Cardiac septum (tissue), 1 donor: ENCODE measurements around the gene MRPL52. TPM values are rescaled to one million over a fixed set of nuclear protein-coding genes. Genes with fewer than 3 reads are reported as not detected.
"Not testable (repeated sequence)": the region's sequence is repeated elsewhere in the genome, so short reads cannot be mapped to it uniquely, and the experiment has no call there.

ENCODE experiments used
- DNase-seq: peaks from one replicate; pipeline ENCODE4 v3.0.0-alpha.2; 2020; ENCODE audit warnings: low spot score
- intact Hi-C: fragments of 100-400 bp; cut with DNase I; formaldehyde crosslinking; loops from one replicate; pipeline ENCODE4 v1.14.0; 2022
- total RNA-seq: library from RNA; stranded (reverse); fragmentation: NEBNext Ultra II Directional; extraction: Animal tissue kit (Norgen Biotek cat#: 25700); gene quantifications from one replicate; pipeline ENCODE4 v1.2.1, GENCODE V29; 2021
- donor health status: DM: no; HTN: no; CAD: no.

Gene MRPL52
- total RNA-seq, 1 donor from 2014 or later = 96.7 TPM

- intact Hi-C loops = no loop called here
- no peak for DNase-seq
Observed at GRCh38 chr14:22807432-22808087, 22.1 kb upstream of the MRPL52 start.

GRCh38 chr14:22808388-22809209 is 21.1 kb upstream of the MRPL52 start:
- intact Hi-C loops = no loop called here

DNA sequence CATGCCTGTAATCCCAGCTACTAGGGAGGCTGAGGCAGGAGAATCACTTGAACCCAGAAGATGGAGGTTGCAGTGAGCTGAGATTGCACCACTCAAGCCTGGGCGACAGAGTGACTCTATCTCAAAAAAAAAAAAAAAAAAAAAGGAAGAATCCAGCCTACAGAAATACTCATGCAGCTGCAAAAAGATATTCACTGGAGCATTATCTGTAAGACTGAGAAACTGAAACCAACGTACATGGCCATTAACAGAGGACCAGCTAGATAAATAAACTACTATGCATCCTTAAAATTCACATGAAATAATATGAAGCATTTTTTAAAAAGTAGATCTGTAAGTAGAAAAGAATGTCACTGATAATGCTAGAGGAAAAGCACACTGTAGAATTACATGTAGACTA is 18.0 kb upstream of the MRPL52 start:
- intact Hi-C loops = no loop called here
- no peak for DNase-seq

More at GRCh38 chr14:22808388-22809209, 21.1 kb upstream of the MRPL52 start:
- DNase-seq = no peak

DNA sequence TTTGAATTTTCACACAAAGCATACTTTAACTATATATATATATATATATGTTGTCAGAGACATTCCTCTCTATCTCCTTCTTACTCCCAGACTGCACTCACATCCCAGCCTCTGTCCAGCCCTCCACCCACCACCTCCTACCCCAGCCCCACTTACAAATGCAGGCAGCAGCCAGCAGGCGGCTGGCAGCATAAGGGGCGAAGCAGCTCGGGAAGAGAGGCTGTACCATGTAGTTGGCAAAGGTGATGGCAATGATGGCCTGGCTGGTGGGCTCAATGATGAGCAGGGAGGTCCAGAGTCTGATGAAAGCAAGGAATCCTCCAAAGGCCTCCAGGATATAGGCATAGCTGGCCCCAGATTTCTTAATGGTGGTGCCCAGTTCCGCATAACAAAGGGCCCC is 16.9 kb upstream of the MRPL52 start:
- intact Hi-C loops = no loop called here
- DNase-seq = no peak

- no peak for DNase-seq
- intact Hi-C loops = no loop called here
Observed at GRCh38 chr14:22813145-22813544, 16.5 kb upstream of the MRPL52 start.

DNA sequence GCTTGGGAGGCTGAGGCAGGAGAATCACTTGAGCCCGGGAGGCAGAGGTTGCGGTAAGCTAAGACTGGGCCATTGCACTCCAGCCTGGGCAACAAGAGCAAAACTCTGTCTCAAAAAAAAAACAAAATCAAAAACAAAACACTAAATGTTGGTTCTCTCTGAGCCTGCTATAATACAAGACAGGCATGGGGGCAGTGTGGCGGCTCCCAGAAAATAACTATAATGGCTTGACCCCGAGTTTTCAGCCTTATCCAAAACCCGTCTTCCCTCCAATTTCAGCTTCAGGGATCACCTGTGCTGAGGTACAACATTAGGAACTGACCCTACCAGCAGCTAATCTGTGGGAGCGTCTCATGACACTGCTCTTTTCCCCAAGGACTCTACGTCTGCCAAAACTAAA is 15.3 kb upstream of the MRPL52 start:
- no peak for DNase-seq
- intact Hi-C loops = no loop called here

DNA sequence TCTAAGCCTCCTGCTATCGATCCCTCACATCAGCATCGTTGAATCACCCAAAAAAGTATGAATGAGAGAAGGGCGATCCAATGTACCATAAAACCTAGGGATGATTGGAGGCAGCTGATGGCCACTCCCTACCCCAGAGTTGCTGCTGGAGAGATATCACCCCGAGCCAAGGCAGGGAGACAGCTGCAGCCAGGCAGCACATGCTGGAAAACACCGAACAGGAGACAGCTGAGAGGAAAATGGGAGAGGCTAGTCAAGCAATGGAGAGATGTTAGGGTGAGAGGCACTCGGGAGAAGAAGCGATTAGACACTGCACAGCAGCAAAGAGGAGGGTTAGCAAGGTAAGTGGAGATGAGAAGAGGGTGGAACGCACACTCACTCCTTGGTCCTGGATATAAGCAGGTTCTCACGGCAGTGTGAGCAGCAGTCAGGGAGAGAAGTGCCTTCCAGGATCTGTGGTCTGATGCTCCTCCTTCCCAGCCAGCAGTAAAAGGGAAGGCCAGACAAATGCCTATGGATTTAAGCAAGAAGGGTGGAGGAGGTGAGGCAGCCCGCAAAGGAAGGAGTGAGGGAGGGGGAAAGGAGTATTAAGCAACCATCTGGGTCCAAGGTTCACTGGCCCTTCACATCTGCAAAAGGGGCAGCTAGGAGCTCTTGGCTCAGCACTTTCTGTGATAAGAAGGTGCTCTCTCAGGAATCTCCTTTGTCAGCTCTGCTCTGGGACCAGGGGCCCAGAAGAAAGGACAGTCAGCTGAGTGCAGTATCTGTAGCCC is 14.6 kb upstream of the MRPL52 start, which contains the start of gene SLC7A7:
Gene SLC7A7, minus strand, starts transcription at position 495 of the 773 bp plus-strand sequence. CDS start 2,037 bp downstream, outside the sequence.
- DNase-seq = no peak
- intact Hi-C loops = loop anchor here (5.0 kb wide), 2 partner anchors 48 to 158 kb away; partner anchors contain the start of gene OXA1L

- intact Hi-C loops = loop anchor here (5.0 kb wide), 2 partner anchors 52 to 162 kb away; partner anchors contain the start of gene OXA1L
- DNase-seq = no peak
Observed at GRCh38 chr14:22819151-22819988, 10.3 kb upstream of the MRPL52 start.

- intact Hi-C loops = loop anchor here (2.0 kb wide), 1 partner anchor 262 kb away; no protein-coding TSS in a partner anchor
- DNase-seq = no peak
Observed at GRCh38 chr14:22820731-22821130, 9.0 kb upstream of the MRPL52 start.

GRCh38 chr14:22821193-22822015 is 8.3 kb upstream of the MRPL52 start:
- intact Hi-C loops = loop anchor here (1.0 to 2.0 kb wide), 2 partner anchors 32 to 263 kb away; no protein-coding TSS in a partner anchor
- DNase-seq = no peak

GRCh38 chr14:22822016-22822570 is 7.6 kb upstream of the MRPL52 start:
- intact Hi-C loops = loop anchor here (1.0 kb wide), 1 partner anchor 31 kb away; no protein-coding TSS in a partner anchor
- no peak for DNase-seq

GRCh38 chr14:22822571-22823098 is 7.1 kb upstream of the MRPL52 start:
- intact Hi-C loops = loop anchor here (1.0 kb wide), 1 partner anchor 31 kb away; no protein-coding TSS in a partner anchor
- no peak for DNase-seq

DNA sequence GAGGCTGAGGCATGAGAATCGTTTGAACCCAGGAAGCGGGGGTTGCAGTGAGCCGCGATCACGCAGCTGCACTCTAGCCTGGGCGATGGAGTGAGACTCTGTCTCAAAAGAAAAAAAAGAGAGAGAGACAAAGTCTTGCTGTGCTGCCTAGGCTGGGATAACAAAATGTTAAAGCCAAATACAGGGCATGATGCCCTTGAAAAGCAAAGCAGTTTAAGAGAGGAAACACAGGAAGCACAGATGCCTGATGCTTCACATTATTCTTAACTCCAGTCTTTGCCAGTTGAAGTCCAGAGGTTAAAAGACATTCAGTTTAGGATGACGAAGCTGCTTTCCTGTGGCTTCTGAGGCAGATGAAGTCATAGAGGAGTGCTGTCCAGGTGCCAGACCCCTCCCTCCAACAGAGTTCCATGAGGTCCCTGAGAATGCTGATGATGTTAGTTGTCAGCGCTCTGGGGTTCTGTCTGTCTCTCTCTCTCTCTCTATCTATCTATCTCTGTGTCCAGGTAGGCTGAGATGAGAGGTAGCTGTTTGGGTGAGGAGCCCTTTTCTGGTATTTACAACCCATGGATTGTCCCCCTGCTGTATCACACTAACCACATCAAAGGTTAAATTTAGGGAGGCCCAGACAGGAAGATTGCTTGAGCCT is 4.9 kb upstream of the MRPL52 start:
- intact Hi-C loops = no loop called here
- DNase-seq = no peak

- intact Hi-C loops = loop anchor here (2.0 kb wide), 1 partner anchor 22 kb away; no protein-coding TSS in a partner anchor
Observed at GRCh38 chr14:22829076-22829660, 519 bp upstream of the MRPL52 start.

GRCh38 chr14:22830443-22831010 is 840 bp downstream of the MRPL52 start:
- intact Hi-C loops = no loop called here
- no peak for DNase-seq

More at GRCh38 chr14:22829076-22829660, 519 bp upstream of the MRPL52 start:
- not testable (repeated sequence) for DNase-seq

GRCh38 chr14:22835505-22835904 is 5.8 kb downstream of the MRPL52 start:
- intact Hi-C loops = no loop called here
- DNase-seq = no peak
